PC-9 (cell line): ENCODE measurements around the gene CEP126.

ENCODE experiments used
- CTCF ChIP-seq: fragments of 200-600 bp; sonication (generic); conservative IDR thresholded peaks from 2 replicates; pipeline ENCODE4 v1.6.1; 2017; ENCODE audit warnings: mixed run types, antibody characterized with exemption, mild to moderate bottlenecking, moderate library complexity
- EZH2 ChIP-seq: fragments of 200-600 bp; sonication (generic); IDR thresholded peaks from 2 replicates; pipeline ENCODE4 v1.8.0; 2017; ENCODE audit warnings: antibody characterized with exemption, low read depth

- TF ChIP-seq CTCF (no peak), EZH2 (no peak)
These were observed 6.2 kb downstream of the CEP126 start for GRCh38 chr11:101920992-101921391.
